HG03103 (cell line): Measurements from ENCODE around the gene MYL7.

Experiments
- ATAC-seq: cut with Tn5 transposase; IDR thresholded peaks from one replicate; pipeline ENCODE4 v1.9.1; 2021; ENCODE audit warnings: low read depth; ENCODE audit not compliant: unreplicated experiment

MYL7 gene

DNA sequence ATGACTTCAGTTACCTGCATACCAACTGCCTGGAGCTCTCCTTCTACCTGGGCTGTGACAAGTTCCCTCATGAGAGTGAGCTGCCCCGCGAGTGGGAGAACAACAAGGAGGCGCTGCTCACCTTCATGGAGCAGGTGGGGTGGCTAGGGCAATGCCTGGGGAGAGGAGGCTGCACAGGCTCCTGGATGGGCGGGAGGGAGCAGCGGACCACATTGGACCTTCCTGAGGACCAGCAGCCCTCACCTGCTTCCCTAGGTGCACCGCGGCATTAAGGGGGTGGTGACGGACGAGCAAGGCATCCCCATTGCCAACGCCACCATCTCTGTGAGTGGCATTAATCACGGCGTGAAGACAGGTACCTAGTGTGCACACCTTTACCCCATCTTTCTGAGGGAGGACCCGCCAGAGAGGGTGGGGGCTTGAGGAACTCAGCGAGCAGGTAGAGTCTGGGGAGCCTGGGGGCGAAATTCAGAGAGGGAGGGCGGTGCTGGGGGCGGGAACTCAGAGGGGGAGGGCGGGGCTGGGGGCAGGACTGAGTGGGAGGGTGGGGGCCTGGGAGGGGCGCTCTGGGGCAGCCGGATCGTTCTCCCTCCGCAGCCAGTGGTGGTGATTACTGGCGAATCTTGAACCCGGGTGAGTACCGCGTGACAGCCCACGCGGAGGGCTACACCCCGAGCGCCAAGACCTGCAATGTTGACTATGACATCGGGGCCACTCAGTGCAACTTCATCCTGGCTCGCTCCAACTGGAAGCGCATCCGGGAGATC, 28.0 kb downstream of the MYL7 start:
- no peak for ATAC-seq

DNA sequence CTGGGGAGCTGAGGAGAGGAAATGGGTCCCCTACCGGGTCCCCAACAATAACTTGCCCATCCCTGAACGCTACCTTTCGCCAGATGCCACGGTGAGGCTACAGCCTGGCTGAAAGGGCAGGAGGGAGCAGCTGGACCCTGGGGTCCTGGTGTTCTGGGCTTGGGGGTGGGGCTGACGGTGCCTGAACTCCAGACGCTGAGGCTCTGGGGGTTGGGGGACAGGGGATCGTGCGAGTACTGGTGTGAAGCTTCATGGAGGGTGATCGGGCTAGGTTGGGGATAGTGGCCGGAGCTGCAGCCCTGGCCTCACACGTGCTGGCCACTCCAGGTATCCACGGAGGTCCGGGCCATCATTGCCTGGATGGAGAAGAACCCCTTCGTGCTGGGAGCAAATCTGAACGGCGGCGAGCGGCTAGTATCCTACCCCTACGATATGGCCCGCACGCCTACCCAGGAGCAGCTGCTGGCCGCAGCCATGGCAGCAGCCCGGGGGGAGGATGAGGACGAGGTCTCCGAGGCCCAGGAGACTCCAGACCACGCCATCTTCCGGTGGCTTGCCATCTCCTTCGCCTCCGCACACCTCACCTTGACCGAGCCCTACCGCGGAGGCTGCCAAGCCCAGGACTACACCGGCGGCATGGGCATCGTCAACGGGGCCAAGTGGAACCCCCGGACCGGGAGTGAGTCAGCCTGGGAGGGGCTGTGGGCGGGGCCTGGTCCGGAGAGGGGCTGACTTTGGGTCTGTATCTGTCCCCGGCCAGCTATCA, 28.7 kb downstream of the MYL7 start:
- no peak for ATAC-seq

DNA sequence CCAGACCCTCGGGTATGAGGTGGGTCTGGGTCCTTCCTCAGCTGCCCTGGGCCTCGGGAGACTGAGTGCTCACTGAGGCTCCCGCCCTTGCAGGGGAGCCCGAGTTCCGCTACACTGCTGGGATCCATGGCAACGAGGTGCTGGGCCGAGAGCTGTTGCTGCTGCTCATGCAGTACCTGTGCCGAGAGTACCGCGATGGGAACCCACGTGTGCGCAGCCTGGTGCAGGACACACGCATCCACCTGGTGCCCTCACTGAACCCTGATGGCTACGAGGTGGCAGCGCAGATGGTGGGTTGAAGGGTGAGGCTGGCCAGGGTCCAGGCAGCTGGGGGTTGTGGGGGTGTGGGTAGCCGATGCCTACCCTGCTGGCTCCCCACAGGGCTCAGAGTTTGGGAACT, 29.4 kb downstream of the MYL7 start:
- no peak for ATAC-seq

DNA sequence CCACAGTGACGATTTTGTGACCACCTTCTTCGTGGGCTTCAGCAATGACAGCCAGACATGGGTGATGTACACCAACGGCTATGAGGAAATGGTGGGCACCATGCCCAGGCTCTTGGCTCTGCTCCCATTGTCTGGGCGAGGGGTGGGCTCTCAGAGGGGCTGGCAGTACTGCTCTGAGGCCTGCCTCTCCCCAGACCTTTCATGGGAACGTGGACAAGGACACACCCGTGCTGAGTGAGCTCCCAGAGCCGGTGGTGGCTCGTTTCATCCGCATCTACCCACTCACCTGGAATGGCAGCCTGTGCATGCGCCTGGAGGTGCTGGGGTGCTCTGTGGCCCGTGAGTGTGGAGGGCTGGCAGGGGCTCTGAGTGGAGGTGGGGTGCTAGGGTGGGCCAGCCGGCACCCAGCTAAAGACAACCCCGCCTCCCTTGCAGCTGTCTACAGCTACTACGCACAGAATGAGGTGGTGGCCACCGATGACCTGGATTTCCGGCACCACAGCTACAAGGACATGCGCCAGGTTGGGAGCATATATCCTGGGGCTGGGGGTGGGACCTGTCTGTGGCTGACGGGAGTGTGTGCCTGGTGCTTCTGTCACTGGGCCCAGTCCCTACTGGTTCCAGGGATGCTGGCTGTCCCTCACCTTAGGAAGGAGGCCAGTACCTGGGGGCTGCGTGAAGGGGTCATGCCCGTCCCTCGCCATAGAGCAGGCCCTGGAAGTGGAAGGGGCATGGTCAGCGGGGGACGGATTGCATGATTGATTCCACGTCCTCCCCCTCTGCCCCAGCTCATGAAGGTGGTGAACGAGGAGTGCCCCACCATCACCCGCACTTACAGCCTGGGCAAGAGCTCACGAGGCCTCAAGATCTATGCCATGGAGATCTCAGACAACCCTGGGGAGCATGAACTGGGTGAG, 30.2 kb downstream of the MYL7 start:
- ATAC-seq = no peak

DNA sequence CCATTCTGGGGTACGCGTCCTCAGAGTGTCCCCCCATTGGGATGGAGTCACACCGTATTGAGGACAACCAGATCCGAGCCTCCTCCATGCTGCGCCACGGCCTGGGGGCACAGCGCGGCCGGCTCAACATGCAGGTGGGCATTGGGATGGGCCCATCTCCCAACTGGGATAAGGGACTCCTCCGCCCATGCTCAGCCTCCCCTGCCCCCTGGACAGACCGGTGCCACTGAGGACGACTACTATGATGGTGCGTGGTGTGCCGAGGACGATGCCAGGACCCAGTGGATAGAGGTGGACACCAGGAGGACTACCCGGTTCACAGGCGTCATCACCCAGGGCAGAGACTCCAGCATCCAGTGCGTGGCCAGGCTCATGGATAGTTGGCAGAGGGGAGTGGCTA, 31.1 kb downstream of the MYL7 start:
- ATAC-seq = no peak

DNA sequence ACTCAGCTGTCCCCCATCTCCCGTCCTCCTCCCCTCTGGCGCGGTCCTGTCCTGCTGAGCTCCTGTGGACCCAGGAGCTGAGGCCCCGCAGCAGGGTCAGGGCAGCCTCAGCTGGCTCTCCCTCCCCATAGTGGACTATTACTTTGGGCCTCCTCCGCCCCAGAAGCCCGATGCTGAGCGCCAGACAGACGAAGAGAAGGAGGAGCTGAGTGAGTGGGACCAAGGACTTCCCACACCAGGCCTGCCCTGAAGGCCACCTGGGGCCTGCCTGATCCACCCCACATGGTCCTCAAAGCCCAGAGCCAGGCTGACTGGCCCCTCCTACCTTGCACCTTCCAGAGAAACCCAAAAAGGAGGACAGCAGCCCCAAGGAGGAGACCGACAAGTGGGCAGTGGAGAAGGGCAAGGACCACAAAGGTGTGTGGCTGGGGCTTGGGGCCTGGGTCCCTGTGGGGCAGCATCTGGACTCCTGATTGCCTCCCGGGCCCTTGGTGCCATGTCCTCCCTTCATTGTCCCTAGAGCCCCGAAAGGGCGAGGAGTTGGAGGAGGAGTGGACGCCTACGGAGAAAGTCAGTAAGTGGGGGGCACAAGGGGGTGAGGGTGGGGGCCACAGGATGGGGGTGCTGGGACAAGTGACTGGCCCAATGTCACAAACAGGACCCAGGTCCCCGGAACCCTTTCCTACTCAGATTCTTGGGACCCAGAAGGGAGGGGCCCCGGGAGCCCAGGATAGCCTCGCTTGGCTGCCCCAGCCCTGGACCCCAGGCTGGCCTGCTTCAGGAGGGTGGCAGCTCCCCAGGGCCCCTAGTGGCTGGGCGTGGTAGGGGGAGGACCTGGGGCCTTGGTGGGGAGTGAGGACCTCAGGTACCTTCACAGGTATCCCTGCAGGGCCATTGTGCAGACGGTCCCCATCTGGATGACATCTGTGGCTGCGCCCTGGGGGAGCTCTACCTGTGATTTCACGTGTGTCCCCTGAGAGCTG, 32.1 kb downstream of the MYL7 start:
- no peak for ATAC-seq

DNA sequence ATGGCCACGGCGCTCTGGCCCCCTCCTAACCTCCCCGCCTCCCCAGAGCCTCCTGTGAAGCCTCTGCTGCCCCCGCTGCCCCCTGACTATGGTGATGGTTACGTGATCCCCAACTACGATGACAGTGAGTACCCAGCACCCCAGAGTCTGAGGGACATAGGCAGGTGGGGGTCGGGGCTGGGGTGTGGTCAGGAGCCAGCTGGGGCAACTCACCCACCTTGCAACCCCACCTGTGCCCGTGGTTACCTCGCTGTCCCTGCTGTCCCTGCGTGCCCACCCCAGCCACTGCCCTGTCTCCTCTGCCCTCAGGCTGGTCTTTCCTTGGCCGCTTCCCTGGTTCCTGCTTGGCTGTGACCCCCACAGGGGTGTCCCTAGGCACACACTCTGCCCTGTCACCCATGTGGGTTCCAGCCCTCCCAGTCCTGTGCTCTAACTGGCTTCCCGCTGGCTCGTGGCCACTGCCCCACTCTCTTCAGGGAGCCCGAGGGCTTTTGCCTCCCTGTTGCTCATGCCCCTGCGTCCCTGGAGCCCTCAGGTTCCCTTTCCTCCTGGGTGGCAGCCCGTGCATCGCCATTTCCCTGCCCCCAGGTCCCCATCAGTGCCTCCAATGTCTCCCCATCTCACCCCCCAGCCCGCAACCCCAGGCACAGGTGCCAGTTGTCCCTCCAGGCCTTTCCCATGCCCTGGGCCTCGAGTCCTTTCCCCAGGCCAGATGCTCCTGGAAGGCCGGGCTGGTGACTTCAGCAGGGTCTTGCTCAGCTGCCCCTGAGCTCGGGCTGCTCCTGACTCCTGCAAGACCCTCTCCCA, 33.0 kb downstream of the MYL7 start:
- no peak for ATAC-seq

DNA sequence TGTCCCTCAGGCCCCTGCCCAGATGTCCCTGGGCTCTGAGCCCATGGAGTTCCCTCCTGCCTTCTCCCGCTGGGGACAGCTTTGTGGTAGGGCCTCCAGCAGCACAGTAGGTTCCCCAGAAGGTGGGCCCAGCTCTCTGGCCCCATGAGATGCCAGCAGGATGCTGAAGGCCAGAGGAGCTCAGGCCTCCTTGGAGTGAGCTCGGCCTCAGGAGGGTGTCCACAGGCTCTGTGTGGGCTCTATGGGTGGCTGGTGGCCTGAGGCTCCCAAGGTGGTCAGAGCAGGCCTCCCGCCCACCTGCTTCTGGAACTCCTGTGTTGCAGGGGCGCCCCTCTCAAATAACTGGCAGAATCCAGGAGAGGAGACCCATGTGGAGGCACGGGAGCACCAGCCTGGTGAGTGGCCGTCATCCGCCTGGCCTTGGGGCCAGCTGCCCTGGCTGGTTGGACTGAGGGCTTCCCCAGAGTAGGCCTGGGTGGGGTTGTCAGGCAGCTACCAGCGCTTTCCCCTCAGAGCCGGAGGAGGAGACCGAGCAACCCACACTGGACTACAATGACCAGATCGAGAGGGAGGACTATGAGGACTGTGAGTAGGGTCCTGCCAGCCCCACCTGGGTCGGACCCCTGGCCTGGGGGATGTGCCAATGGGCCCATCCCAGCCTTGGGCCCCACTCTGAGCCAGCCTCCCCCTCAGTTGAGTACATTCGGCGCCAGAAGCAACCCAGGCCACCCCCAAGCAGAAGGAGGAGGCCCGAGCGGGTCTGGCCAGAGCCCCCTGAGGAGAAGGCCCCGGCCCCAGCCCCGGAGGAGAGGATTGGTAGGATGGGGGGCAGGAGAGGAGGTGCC, 33.8 kb downstream of the MYL7 start:
- ATAC-seq = no peak

DNA sequence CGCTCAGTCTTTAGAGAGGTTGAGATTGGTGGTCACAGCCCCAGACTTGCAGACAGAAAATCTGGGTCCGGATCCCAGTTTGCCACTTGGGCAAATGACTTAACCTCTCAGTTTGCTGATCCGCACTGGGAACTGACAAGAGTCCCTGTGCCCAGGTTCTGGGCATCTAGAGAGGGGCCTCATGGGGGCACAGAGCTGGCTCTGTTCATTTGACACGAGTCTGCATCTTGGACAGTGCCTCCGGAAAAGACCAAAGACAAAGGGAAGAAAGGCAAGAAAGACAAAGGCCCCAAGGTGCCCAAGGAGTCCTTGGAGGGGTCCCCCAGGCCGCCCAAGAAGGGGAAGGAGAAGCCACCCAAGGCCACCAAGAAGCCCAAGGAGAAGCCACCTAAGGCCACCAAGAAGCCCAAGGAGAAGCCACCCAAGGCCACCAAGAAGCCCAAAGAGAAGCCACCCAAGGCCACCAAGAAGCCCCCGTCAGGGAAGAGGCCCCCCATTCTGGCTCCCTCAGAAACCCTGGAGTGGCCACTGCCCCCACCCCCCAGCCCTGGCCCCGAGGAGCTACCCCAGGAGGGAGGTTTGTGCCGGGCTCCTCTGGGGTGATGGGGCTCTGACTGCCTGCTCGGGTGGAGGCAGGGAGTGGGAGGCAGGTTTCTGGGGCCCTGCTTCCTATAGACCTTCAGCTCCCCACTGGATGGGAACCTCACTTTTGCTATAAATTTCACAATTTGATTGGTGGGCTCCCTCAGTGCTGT, 34.6 kb downstream of the MYL7 start:
- ATAC-seq = no peak

DNA sequence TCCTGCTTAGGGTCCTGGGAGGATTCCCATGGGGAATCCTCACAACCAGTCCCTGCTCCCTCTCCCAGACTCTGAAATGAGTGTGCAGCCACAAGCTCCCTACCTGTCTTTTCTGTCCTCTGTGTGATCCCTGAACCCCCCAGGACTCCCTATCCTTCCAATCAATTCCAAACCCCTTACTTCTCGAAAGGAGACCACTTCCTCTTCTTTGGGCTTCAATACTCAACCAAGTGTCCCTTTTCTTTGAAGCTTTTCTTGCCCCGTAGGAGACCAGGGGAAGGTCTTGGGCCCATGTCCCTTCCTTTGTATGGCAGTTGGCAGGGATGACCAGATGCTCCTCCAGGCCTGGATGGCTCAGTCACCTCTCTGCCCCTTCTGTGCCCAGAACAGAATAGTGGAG, 35.3 kb downstream of the MYL7 start:
- ATAC-seq = no peak

DNA sequence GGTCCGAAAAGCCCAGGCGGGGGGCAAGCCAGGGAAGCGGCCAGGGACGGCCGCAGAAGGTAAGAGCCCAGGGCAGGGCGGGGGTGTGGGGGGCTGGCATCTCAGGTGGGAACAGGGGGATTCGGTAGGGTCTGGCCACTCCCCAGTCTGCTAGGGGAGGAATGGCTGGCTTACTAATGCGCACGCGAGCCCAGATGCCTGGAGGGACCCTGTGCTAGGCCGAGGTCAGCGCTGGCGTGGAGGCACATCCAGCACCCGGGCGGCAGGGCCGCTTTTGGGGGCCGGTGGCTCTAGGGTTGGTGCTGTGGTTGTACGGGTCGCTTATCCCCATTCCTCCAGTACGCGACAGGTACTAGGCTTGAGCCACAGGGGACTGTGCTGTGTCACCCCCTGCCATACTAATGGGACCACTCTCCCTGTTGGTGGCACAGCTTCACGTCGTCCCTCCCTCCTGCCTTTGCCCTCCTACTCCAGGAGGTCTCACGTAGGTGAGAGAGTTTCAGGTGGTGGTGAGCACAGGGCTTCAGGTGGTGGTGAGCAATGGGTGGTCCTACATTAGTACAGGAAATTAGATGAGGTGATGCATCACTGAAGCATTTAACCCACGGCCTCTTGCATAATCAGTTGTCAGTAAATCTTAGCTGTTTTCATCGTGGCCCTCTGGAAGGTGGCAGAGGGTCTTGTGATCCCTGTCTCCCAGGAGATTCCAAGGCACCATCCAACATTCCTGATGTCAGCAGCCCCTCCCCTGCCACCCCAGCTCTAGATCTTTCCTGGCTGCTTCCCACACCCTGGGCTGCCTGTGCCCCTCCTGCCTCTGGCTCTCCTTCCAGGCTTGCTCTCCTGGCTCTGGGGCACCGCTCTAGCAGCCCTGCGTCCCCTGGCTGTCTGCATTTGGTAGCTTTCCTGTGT, 36.0 kb downstream of the MYL7 start:
- ATAC-seq = no peak

DNA sequence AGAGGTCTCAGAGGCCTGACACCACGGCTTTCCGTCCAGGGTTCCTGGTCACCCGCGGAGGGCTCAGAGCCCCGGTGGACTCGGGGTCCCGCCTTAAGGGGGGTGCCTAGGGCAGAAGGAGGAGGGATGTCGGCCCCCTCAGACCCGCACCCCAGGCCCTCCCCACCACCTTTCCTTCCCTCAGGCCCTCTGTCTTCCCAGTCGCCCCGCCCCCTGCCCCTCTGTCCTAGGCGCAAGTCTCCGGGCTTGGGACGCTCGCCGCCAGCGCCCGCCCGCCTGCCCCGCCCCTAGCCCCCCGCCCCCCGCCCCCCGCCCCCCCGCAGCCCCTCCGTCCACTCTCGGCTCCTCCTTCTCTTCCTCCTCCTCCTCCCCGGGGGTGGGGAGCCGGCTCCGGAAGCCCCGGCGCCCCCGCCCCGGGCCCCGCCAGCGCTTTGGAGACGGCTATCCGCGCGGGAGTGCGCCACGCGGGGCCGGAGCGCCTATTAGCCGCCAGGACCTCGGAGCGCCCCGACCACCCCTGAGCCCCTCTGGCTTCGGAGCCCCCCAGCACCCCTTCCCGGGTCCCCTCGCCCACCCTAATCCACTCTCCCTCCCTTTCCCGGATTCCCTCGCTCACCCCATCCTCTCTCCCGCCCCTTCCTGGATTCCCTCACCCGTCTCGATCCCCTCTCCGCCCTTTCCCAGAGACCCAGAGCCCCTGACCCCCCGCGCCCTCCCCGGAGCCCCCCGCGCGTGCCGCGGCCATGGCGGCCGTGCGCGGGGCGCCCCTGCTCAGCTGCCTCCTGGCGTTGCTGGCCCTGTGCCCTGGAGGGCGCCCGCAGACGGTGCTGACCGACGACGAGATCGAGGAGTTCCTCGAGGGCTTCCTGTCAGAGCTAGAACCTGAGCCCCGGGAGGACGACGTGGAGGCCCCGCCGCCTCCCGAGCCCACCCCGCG, 36.9 kb downstream of the MYL7 start, which contains the start of gene AEBP1:
Gene AEBP1, plus strand, starts transcription at position 423 of the 937 bp plus-strand sequence. Its CDS starts 321 bp downstream, at position 744.
- ATAC-seq = no peak

DNA sequence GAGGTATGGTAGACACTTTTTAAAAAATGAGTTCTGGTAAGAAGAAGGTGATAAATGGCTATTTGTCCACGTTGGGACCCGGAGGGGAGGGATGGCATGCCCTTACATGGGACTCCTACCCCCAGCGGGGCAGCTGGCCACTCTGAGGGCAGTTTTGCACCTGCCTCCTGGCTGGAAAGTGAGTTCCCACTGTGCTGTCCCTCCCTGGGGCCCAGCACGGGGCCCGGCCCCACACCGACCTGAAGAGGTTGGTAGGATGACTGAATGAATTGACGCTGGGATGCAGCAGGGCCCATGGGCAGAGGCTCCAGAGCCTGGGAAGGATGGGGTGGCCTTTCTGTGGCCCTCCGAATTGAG, 37.6 kb downstream of the MYL7 start:
- no peak for ATAC-seq

DNA sequence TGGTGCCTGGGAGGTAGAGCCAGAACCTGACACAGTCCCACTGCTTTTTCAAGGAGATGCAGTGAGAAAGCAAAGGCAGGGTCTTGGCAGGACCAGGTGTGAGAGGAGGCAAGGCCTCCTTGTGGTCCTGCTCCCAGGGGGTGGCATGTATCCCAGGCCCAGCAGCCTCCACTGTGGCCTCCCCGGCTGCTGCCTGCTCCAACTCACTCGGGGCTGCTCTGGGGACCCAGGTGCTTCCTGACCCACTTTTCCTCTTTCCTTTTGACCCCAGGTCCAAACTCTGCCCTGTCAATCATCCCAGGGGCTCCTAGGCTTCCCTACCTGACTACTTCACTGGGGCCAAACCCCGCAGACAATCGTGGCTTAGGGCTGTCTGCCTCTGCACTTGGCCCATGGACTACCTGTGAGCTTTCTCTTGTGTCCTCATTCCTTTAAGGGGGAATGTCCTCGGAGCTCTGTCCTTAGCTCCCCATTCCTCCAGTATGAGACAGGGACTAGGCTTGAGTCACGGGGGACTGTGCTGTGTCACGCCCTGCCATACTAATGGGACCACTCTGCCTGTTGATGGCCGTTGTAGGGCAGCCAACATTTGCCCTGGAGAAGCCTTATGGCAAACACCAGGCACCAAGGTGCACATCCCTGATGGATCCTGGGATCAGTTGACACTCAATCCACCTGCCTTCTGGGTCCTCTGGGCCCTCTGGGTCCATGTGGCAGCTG, 38.1 kb downstream of the MYL7 start:
- ATAC-seq = no peak
